NCI-H748 treated with DMSO at 0.1 percent for 48 hours (cell line): ENCODE data around the gene MEGF11.

ENCODE experiments used
- DNase-seq: peaks from one replicate; lab custom pipeline; 2025; lab: John Stamatoyannopoulos, UW

The MEGF11 gene

GRCh38 chr15:66089509-66089908 is 164.0 kb downstream of the MEGF11 start:
- DNase-seq = no peak

GRCh38 chr15:66089049-66089448 is 164.5 kb downstream of the MEGF11 start:
- DNase-seq = no peak

- no peak for DNase-seq
These were observed 168.4 kb downstream of the MEGF11 start for GRCh38 chr15:66085128-66085527.

GRCh38 chr15:66084704-66085103 is 168.8 kb downstream of the MEGF11 start:
- no peak for DNase-seq

GRCh38 chr15:66080717-66081398 is 172.7 kb downstream of the MEGF11 start:
- DNase-seq = no peak

- DNase-seq = no peak
These were observed 174.6 kb downstream of the MEGF11 start for GRCh38 chr15:66078929-66079275.

- DNase-seq = no peak
These were observed 175.2 kb downstream of the MEGF11 start for GRCh38 chr15:66078196-66078928.

- DNase-seq = no peak
These were observed 176.3 kb downstream of the MEGF11 start for GRCh38 chr15:66077320-66077663.

- no peak for DNase-seq
These were observed 176.8 kb downstream of the MEGF11 start for GRCh38 chr15:66076591-66077319.

GRCh38 chr15:66075947-66076346 is 177.6 kb downstream of the MEGF11 start:
- no peak for DNase-seq

GRCh38 chr15:66072616-66073361 is 180.8 kb downstream of the MEGF11 start:
- no peak for DNase-seq

GRCh38 chr15:66071921-66072295 is 181.6 kb downstream of the MEGF11 start:
- no peak for DNase-seq

- no peak for DNase-seq
These were observed 182.2 kb downstream of the MEGF11 start for GRCh38 chr15:66071160-66071920.

GRCh38 chr15:66070220-66070934 is 183.2 kb downstream of the MEGF11 start:
- DNase-seq = no peak

GRCh38 chr15:66069751-66070150 is 183.8 kb downstream of the MEGF11 start:
- no peak for DNase-seq

GRCh38 chr15:66068801-66069200 is 184.7 kb downstream of the MEGF11 start:
- no peak for DNase-seq

GRCh38 chr15:66067687-66068086 is 185.9 kb downstream of the MEGF11 start:
- DNase-seq = no peak

GRCh38 chr15:66066481-66066880 is 187.1 kb downstream of the MEGF11 start:
- DNase-seq = no peak

- no peak for DNase-seq
These were observed 187.5 kb downstream of the MEGF11 start for GRCh38 chr15:66066005-66066404.

- no peak for DNase-seq
These were observed 188.2 kb downstream of the MEGF11 start for GRCh38 chr15:66065325-66065724.

- no peak for DNase-seq
These were observed 190.4 kb downstream of the MEGF11 start for GRCh38 chr15:66063147-66063546.
